Stimulated activated CD4-positive, alpha-beta T cell treated with anti-CD3 and anti-CD28 coated beads, Interleukin-1b, Interleukin-23, amount 100 ng/mL, for 48 hours (primary cell): Measurements from ENCODE around the gene ZMYM1.
A peak's percentile ranks its signal among the peaks of the same experiment; 100 is the strongest.
"Not testable (repeated sequence)": the region's sequence is repeated elsewhere in the genome, so short reads cannot be mapped to it uniquely, and the experiment has no call there.

Experiments used
- DNase-seq: peaks from one replicate; pipeline ENCODE4 v3.0.0-alpha.2; 2020

ZMYM1 gene

GRCh38 chr1:35079003-35079930, at the start of gene ZMYM1:
TSS of gene ZMYM1 (plus strand) at chr1:35079385. CDS start at chr1:35093988, 14,603 bp downstream.
- peak; percentile 93 for DNase-seq

DNA sequence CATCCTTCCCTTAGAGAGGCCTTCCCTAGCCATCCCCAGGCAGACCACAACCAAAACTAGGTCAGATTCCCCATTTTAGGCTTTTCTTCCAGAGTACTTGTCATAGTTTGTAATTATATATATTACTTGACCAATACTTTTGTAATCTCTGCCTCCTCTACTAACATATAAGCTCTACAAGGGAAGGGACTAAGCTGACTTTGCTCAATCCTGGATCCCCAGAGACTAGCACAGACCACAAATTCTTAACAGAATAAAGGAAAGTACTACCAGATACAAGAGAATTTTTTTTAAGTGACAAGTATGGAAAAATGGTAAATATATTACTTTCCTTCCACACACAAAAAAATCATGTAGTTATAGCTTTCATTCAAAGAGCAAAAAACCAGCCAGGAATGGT, 49.4 kb upstream of the ZMYM1 start:
- DNase-seq = no peak

DNA sequence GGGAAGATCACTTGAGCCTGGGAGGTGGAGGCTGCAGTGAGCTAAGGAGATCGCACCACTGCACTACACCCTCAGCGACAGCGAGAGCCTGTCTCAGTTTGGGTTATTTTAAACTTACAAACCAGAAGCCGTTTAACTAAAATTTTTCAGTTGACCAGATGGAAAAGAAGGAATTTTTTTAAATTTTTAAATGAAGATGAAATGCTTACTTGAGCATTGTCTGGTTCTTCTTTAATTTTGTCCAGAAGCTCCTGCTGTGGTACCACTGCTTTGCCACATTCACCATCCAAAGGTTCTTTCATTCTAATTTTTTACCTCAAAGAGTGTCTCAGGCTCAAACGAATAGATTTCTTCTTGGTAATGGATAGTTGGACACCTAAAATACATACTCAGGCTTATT, 48.8 kb upstream of the ZMYM1 start:
- DNase-seq = no peak

- DNase-seq = peak; percentile 46
These were observed 48.3 kb upstream of the ZMYM1 start for GRCh38 chr1:35030756-35031446.

DNA sequence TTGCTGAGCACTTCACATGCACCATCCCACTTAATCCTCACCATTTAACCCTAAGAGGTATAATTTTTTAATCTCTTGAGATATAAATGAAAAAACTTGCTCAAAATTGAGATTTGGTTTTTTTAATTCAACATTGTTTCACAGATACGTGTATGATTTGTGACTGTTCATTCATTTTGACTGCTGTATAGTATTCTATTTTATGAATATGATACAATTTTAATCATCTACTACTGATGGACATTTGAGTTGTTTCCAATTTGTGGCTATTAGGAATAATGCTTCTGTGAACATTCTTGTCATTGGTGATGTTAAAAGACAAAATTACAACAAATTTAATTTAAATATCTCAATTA, 46.8 kb upstream of the ZMYM1 start:
- DNase-seq = no peak

GRCh38 chr1:35033346-35033745, 45.8 kb upstream of the ZMYM1 start:
- no peak for DNase-seq

DNA sequence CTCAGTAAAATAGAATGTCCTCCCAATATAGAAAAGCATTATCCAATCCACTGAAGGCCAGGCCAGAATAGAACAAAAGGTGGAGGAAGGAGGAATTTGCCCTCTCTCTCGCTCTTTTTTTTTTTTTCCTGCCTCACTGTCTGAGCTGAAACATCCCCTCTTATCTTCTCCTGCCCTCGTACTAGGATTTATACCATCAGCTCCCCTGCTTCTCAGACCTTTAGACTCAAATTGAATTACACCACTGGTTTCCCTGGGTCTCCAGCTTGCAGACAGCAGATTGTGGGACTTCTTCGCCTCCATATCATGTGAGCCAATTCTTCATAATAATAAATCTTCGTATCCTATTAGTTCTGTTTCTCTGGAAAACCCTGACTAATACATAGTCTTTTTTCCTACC, 42.6 kb upstream of the ZMYM1 start:
- no peak for DNase-seq

GRCh38 chr1:35037206-35037605, 42.0 kb upstream of the ZMYM1 start:
- DNase-seq = no peak

DNA sequence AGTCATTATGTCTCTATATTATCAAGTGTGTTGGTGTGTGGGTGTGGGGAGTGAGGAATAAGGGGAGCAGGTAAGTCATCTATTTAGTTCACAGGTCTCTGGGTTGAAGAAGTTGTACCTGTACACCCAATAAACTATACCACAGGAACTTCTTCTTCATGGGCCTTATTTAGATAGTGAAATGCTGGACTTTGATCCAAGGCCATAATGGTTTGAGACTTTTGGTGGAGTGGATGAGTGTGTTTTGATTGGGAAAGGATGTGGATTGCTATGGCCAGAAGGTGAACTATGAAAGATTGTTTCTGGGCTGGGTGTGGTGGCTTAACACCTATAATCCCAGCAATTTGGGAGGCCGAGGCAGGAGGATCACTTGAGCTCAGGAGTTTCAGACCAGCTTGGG, 40.5 kb upstream of the ZMYM1 start:
- DNase-seq = no peak

DNA sequence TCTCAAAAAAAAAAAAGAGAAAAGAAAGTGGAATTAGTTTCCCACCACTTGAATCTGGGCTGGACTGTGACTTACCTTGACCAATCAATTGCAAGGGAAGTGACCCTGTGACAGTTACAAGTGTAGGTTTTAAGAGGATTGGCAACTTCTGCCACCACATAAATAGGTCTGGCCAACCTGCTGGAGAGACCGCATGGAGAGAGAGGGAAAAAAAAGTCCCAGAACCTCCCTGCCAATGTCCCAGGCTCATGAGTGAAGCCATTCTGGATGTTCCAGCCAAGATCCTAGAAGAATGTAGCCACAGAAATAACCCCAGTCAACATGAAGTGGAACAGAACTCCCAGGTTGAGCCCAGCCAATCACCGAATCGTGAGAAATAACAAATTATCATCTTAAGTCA, 35.7 kb upstream of the ZMYM1 start:
- DNase-seq = no peak

DNA sequence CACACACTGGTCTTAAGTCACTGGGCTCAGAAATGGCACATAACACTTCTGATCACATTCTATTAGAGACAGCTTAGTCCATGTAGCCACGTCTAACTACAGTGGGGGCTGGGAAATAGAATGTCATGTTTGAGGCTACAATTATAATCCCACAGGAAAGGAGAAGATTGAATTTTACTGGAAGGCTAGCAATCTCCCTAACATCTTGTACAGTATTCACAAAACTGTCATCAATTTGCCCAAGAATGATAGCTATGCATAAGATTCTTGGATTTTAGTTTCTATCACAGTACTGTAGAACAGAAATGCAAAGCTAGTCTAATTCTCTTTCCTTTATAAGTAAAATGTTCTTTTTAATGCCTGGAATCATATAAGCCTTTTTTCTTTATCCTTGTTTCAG, 34.8 kb upstream of the ZMYM1 start:
- no peak for DNase-seq

- DNase-seq = no peak
These were observed 32.5 kb upstream of the ZMYM1 start for GRCh38 chr1:35046730-35047129.

DNA sequence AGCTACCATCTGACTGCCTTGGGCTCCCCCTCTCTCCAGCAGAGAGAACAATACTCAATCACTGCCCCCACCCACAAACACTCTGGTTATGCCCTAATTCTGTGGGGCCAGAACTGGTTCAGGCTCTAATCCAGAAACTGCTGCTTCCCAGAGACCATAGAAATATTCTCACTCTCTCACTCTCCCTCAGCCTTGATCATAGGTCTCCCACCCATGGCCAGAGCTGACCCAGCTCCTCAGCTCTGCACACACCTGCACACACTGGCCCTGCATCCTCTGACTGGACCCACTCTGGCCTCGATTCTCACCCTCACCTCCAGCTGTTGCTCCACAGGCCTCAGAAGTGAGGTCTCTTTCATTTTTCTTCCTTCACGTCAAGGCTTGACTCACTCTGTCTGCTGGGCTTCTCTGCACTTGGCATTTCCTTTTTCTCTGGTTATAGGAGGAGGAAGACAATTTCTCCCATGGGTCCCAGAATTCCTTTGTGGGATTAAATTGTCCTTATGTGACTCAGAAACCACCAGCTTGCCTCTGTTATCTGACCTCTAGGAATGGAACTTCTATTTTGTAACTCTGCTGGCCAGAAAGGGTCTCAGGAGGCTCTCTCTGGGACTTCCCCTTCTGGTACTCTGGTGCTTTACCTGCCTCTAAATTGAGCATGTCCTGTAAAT, 31.9 kb upstream of the ZMYM1 start:
- no peak for DNase-seq

- DNase-seq = no peak
These were observed 30.1 kb upstream of the ZMYM1 start for GRCh38 chr1:35049116-35049515.

DNA sequence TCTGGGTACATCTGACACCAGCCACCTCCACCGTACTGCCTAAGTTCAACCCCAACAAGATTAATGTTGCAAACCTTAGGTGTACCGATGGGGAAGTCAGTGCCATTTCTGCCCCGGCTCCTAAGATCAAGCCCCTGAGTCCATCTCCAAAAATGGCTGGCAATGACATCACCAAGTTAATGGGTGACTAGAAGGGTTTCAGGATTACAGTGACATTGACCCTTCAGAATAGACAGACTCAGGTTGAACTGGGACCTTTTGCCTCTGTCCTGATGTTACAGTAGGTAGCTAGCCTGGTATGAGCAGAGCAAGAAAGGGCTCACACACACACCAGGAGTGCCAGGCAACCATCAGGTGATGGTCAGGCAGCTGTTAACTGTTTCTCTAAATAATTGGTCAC, 25.8 kb upstream of the ZMYM1 start:
- DNase-seq = no peak

GRCh38 chr1:35054282-35054681, 24.9 kb upstream of the ZMYM1 start:
- not testable (repeated sequence) for DNase-seq

DNA sequence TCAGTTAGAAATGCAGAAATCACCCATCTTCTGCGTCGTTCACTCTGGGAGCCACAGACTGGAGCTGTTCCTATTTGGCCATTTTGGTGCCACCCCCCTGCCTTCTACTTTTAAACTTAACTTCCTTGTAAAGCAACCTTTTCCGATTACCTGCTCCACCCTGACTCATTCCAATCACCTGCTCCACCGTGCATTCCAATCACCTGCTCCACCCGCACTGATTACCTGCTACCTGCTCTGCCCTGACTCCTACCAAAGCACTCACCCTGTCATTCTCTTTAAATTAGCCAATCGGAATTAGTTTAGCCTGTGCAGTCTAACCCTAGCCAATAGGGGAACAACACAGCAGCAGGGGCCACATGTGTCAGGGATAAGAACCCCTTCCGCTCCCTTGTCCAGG, 20.9 kb upstream of the ZMYM1 start:
- DNase-seq = not testable (repeated sequence)

DNA sequence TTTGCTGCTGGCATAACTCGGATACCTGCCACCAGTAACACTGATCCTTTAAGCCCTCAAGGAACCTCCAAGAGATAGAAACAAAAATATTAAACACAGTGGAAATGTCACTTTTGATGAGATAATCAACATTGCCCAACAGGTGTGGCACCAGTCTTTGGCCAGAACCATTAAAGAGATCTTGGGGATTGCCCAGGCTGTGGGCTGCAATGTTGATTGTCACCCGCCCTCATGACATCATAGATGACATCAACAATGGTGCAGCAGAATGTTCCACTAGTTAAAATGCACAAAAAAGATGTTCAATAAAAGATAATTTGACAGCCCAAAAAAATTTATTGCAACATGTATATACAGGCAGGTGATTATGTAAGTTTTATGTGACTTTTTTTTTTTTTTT, 20.2 kb upstream of the ZMYM1 start:
- no peak for DNase-seq

DNA sequence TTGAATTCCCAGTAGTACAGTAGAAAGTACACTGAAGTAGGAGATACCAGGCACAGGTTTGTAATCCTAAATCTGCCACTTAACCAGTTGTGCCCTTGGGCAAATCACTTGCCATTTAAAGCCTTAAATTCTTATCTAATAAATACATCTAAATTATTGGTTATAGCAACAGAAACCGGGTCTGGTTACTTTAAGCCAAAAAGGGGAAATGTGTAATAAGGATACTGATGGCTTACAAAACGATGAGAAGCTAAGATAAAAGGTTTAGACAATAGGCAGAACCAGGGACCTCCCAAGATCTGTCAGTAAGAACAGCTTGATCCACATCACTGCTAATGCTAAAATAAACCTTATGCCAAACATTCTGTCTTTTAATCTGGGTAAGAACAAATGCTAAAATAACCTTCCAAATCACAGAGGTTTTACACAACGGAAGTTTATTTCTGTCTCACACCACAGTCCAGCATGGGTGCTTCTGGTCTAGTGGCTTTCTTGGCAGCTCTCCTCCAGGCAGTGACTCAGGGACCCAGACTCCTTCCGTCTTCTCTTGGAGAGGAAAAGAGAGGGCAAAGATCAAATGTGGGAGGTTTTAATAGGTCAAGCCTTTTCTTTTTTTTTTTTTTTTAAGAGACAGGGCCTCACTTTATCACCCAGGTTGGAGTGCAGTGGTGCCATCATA, 16.5 kb upstream of the ZMYM1 start:
- DNase-seq = no peak

- DNase-seq = no peak
These were observed 14.9 kb upstream of the ZMYM1 start for GRCh38 chr1:35064265-35064664.

DNA sequence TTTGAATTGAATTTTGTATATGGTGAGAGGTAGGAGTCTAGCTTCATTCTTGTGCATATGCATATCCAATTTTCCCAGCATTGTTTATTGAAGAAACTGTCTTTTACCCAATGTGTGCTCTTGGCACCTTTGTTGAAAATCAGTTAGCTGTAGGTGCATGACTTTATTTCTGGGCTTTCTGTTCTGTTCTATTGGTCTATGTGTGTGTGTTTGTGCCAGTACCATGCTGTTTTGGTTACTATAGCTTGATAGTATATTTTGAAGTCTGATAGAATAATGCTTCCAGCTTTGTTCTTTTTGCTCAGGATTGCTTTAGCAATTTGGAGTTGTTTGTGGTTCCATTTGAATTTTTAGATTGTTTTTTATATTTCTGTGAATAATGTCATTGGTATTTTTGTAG, 9.4 kb upstream of the ZMYM1 start:
- DNase-seq = no peak

DNA sequence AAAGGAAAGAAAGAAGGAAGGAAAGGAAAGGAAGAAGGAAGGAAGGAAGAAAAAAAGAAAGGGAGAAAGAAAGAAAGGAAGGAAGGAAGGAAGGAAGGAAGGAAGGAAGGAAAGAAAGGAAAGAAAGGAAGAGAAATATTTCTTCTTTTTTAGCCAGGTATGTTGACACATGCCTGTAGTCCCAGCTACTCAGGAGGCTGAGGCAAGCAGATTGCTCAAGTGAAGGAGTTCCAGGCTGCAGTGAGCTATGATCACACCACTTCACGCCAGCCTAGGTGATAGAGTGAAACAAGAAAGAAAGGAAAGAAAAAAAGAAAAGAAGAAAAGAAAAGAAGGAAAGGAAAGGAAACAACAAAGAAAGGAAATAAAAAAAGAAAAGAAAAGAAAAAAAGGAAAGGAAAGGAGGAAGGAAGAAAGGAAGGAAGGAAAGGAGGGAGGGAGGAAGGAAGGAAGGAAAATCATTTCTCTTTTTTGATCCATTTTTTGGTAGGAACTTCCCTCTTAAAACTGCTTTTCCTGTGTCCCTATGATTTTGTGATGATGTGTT, 5.8 kb upstream of the ZMYM1 start:
- no peak for DNase-seq

DNA sequence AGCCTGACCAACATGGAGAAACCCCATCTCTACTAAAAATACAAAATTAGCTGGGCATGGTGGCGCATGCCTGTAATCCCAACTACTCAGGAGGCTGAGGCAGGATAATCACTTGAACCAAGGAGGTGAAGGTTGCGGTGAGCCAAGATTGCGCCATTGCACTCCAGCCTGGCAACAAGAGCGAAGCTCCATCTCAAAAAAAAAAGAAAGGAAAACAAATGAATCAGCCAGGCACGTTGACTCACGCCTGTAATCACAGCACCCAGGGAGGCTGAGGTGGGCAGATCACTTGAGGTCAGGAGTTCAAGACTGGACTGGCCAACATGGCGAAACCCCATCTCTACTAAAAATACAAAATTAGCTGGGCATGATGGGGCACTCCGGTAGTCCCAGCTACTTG, 2.8 kb upstream of the ZMYM1 start:
- DNase-seq = not testable (repeated sequence)
